GM19463 (cell line): ENCODE results near the gene MAGOHB.
A peak's percentile ranks its signal among the peaks of the same experiment; 100 is the strongest.
"Not testable (repeated sequence)": the region's sequence is repeated elsewhere in the genome, so short reads cannot be mapped to it uniquely, and the experiment has no call there.

Experiments
- ATAC-seq: cut with Tn5 transposase; IDR thresholded peaks from one replicate; pipeline ENCODE4 v1.9.1; 2021; ENCODE audit warnings: mild to moderate bottlenecking, moderate library complexity; ENCODE audit not compliant: unreplicated experiment

Gene MAGOHB

GRCh38 chr12:10612984-10613348 lies 443 bp downstream of the MAGOHB start:
- ATAC-seq: peak; percentile 6

DNA sequence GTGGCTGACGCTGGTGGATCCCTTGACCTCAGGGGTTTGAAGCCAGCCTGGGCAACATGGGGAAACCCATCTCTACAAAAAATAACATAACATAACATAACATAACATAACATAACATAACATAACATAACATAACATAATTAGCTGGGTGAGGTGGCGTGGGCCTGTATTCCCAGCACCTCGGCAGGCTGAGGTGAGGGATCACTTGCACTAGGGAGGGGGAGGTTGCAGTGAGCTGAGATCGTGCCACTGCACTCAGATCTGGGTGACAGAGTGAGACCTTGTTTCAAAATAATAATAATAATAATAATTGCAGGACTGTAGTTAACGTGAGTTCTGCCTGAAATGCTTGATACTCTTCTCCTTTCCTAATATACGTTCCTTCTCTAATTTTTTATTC lies 1.3 kb downstream of the MAGOHB start:
- no peak for ATAC-seq

- ATAC-seq: not testable (repeated sequence)
Measured at GRCh38 chr12:10611258-10611657, 2.2 kb downstream of the MAGOHB start.

DNA sequence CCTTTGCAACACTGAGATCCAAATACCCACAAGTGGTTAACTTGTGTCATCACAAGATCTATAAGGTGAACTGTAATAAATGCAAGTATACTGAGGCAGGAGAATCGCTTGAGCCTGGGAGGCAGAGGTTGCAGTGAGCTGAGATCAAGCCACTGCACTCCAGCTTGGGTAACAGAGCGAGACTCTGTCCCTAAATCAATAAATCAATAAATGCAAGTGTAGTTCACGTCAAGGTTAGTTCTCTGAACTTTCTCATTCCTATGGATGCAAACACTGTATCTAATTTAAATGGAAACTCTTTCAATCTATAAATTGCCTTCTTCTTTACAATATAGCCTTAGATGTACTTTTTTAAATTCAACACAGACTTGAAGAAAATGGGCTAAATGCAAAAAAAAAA lies 3.2 kb downstream of the MAGOHB start:
- ATAC-seq: no peak

- no peak for ATAC-seq
Measured at GRCh38 chr12:10607885-10608458, 5.4 kb downstream of the MAGOHB start.

GRCh38 chr12:10601860-10602259 lies 11.5 kb downstream of the MAGOHB start:
- ATAC-seq: no peak

DNA sequence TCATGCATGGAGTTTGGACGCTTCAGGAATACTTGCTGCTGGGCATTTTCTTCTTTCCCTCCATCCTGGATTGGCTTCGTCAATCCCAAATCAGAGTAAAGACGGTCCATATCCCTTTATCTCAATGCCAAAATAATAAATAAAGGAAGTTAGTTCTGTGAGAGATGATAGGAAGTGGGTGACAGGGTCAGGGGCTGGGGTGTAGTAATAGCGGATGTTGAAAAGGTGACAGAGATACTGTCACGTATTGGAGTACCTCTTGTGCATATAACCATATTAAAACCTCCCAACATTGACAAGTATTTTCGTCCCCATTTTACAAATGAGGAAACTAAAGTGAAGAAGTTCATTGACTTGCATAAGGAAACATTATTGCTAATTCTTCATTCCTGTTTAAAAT lies 12.4 kb downstream of the MAGOHB start:
- no peak for ATAC-seq

- no peak for ATAC-seq
Measured at GRCh38 chr12:10595881-10596280, 17.5 kb downstream of the MAGOHB start.

- ATAC-seq: no peak
Measured at GRCh38 chr12:10590966-10591365, 22.4 kb downstream of the MAGOHB start.

GRCh38 chr12:10584415-10584814 lies 29.0 kb downstream of the MAGOHB start:
- no peak for ATAC-seq

- ATAC-seq: no peak
Measured at GRCh38 chr12:10582704-10583103, 30.7 kb downstream of the MAGOHB start.

GRCh38 chr12:10582133-10582532 lies 31.3 kb downstream of the MAGOHB start:
- ATAC-seq: not testable (repeated sequence)

GRCh38 chr12:10574307-10574706 lies 39.1 kb downstream of the MAGOHB start:
- no peak for ATAC-seq

- not testable (repeated sequence) for ATAC-seq
Measured at GRCh38 chr12:10572021-10572490, 41.4 kb downstream of the MAGOHB start.

GRCh38 chr12:10571141-10571540 lies 42.3 kb downstream of the MAGOHB start:
- no peak for ATAC-seq

- no peak for ATAC-seq
Measured at GRCh38 chr12:10567813-10568212, 45.6 kb downstream of the MAGOHB start.

DNA sequence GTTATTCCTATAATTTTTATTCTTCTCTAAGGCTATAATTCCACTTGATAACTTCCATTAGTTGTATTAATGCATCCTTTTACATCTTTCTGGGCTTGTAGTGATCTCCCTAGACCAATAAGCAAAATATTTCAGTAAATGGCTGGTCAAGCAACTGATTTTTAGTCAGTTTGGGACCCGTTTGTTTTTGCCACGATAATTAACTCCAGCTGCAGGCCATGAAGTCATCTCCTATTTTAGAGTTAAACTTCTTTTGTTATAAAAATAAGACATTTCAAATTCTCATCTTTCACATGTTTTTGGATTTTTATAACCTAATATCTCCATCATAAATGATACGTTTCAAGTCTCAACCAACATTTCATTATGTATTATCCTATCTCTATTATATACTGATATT lies 49.4 kb downstream of the MAGOHB start:
- ATAC-seq: no peak

DNA sequence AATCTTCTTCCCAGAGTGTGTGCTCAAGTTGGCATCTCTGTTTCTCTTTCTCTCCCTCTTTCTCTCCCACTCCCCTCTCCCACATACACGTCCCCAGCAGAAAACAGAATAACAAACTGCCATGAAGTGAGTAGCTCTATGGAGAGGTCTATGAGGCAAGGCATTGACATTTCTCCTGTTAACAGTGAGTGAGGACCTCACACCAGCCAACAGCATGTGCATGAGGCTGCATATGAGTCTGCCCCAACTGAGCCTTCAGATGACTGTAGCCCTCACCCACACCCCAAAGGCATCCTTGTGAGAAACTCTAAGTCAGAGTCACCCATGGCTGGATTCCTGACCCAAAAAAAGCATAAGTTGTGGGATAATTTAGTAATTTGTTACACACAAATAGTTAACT lies 50.4 kb downstream of the MAGOHB start:
- ATAC-seq: no peak

GRCh38 chr12:10562306-10562933 lies 51.0 kb downstream of the MAGOHB start:
- no peak for ATAC-seq

DNA sequence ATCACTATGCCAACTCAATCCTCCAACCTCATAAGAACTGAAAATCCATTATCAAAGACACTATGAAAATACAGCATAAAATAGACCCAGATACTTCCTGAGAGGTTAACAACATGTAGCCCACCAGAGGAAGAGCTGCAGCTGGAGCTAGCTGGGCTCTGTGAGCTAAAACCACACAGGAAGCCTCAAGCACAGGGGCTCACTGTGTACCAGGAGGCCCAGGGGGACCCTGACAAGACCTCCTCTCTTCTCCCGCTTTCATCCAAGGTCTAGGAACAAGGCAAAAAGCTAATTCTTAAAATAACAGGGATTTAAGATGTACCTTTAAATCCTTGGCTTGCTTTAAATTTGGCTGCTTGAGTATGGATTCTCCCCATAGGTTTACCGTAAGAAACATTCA lies 54.2 kb downstream of the MAGOHB start:
- no peak for ATAC-seq

DNA sequence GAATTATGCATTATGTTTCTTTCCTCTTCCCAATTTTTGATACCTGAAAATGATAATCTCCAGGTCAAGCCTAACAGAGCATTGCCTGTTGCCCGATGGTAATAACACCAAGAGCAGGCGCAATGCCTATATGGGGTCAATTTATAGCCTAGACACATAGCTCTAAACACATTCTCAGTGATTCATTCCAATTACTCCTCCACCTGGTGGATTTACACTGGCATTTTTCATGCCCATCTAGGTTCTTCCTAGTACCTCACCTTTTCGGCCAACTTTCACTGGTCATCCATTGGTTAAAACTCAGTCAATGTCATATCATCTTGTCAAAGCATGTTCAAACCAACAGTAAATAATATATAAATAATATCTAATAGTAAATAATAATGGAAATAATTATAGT lies 54.6 kb downstream of the MAGOHB start:
- no peak for ATAC-seq

DNA sequence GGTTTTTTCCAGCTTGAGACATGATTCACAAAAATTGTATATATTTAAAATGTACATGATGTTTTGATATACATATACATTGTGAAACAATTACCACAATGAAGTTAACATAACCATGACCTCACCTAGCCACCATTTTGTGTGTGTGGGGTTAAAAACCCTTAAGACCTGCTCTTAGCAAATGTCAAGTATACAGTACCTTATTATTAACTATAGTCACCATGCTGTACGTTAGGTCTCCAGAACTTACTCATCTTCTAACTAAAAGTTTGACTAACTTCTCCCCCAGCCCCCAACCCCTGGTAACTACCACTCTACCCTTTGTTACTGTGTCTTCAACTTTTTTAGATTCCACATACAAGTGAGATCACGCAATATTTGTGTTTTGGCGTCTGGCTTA lies 55.1 kb downstream of the MAGOHB start:
- ATAC-seq: no peak

DNA sequence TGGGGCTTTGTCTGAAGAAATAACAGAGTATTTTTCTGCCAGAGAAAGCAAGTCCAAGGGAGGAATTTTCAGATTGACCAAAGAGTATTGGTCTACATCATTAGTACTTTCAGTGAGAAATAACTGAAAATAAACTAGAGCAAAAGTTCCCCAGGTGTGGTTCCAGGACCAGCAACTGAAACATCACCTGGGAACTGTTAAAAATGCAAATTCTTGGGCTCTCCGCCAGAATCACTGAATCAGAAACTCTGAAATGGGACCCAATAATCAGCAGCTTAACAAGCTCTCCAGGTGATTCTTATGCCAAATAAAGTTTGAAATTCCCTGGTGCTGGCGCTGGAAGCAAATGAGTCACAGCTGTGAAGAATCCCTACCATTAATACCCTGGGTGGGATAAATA lies 55.6 kb downstream of the MAGOHB start:
- ATAC-seq: no peak
